ENCODE results near the gene KDM3B.

- TF ChIP-seq SPI1 (IDR thresholded peaks at IDR 0.05; ENCODE audit: borderline replicate concordance, low read depth, low read length) (no peak), ATF3 (IDR thresholded peaks at IDR 0.05) (no peak), ATF3 (CRISPR knock-in tag; conservative IDR thresholded peaks at IDR 0.05) (no peak), ZNF318 (IDR thresholded peaks at IDR 0.05; ENCODE audit: borderline replicate concordance in 1 of 2, low read depth in 1 of 2) (no peak), CTCF (IDR thresholded peaks at IDR 0.05 in 2 of 3, conservative IDR thresholded peaks at IDR 0.05 in 1 of 3; ENCODE audit: insufficient read depth in 2 of 3, low read depth in 1 of 3, low read length in 3 of 3) (no peak), ZFP30 (CRISPR knock-in tag; IDR thresholded peaks at IDR 0.05; ENCODE audit: borderline replicate concordance) (no peak), ZNF146 (CRISPR knock-in tag; IDR thresholded peaks at IDR 0.05; ENCODE audit: unreplicated experiment) (no peak), SNAPC5 (CRISPR knock-in tag; IDR thresholded peaks at IDR 0.05) (no peak), GMEB1 (CRISPR knock-in tag; IDR thresholded peaks at IDR 0.05) (no peak), ZNF384 (IDR thresholded peaks at IDR 0.05; ENCODE audit: low read depth, low read length) (no peak), FOS (IDR thresholded peaks at IDR 0.05; ENCODE audit: extremely low read depth, insufficient read length) (no peak), HIVEP1 (CRISPR knock-in tag; IDR thresholded peaks at IDR 0.05) (no peak), TFAM (CRISPR knock-in tag; conservative IDR thresholded peaks at IDR 0.05) (no peak)
These were observed 96.3 kb downstream of the KDM3B start for GRCh38 chr5:138448481-138449398.
